HG03066 (cell line): ENCODE results near the gene LIMCH1.

Experiments
- ATAC-seq: cut with Tn5 transposase; IDR thresholded peaks from one replicate; pipeline ENCODE4 v1.9.1; 2021; ENCODE audit warnings: low read depth; ENCODE audit not compliant: unreplicated experiment

The LIMCH1 gene

DNA sequence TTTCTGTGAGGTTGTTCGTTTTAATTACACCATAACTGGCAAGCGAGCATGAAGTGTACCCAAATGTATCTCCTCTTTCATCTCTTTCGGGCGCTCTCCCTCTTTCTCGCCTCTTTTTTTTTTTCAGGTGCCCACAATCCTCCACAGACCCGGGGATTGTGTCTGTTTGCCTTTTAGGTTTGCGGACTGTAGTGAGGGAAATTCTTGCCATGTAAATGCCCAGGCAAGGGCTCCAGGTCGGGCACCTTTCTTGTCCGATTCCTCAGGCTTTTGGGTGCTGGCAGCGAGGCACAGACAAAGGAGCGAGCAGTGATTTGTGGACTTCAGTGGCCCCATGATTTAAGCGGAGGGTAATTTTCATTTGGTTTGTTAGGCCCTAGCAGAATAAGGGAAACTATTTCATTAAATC, 211.7 kb downstream of the LIMCH1 start:
- ATAC-seq, result no peak
